HTERT RPE-1 (cell line): Measurements from ENCODE around the gene SLC9A3.

Source experiments
- in situ Hi-C: fragments of 300-500 bp; cut with MboI; formaldehyde crosslinking; loops from 4 replicates; pipeline ENCODE4 v1.14.3; 2020; ENCODE audit warnings: low sequenced_read_pairs

Gene SLC9A3

GRCh38 chr5:433836-434235 lies 90.4 kb downstream of the SLC9A3 start:
- in situ Hi-C loops: no loop called here

DNA sequence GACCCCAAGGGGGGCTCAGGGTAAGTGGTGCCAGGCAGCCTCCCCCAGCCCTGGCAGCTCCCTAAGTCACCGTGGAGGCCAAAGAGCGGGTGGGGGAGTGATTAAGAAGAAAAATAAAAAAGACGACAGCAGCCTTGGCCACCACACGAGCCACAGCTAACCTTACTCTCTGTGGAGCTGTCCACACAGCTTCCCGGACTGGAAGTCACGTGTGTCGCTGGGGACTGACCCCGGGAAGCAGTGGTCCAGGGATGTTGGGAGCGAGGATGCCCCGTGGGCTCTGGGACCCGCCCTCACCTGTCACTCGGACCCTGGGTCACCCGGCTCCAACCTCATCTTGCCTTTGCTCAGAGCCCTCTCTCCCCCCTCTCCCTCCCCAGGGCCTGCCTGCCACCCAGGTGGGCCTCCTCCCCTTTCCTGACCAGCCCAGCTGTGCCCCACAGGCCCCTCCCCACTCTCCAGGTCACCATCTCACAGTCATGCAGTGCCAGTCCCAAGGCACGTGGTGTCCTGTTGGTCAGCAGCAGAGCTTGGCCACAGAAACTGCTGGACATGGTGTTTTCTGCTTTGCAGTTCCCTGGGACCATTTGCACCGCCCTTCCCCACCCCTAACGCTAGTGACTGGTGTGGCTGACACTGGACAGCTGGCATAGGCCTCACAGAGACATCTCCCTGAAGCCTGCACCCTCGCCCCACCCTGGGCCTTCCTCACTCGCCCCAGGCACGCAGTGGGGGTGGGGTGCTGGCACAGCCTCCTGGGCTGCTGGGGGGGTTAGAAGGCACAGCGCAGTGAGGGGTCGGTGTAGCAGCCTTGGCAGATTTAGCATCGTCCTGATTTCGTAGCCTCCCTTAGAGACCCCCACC lies 91.1 kb downstream of the SLC9A3 start:
- in situ Hi-C loops: no loop called here

DNA sequence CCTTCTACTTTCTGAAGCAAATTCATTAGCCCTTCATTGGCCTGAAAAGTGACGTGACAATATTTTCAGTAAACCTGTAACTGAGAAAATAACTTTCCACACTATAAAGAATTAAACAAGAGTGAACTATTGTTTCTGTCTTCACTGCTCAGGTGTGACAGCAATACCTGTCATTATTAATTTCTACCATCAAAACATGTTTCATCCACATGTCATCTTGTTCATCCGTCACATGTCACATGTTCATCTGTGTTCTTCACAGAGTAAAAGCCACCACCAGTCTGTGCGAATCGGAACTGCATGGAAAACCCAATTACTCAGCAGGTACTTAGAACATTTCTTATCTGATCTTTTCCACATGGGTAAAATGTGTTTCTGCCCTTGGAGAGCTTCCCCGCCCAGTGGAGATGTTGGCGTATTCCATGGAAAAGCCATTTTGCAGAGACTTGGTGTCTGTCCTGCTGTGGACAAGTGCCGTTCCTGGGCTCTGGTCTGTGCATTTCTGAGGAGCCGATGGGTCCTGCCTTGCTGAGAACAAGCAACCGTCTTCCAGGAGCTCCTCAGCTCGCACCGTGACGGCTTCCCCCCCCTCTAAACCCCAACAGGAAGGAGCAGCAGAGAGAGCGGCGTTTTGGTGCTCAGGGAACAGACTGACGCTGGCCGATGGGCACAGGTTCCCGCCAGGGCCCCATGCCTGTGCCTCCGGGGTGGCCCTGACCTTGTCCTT lies 91.9 kb downstream of the SLC9A3 start:
- in situ Hi-C loops: no loop called here

- in situ Hi-C loops: no loop called here
Observed at GRCh38 chr5:431711-432050, 92.6 kb downstream of the SLC9A3 start.

DNA sequence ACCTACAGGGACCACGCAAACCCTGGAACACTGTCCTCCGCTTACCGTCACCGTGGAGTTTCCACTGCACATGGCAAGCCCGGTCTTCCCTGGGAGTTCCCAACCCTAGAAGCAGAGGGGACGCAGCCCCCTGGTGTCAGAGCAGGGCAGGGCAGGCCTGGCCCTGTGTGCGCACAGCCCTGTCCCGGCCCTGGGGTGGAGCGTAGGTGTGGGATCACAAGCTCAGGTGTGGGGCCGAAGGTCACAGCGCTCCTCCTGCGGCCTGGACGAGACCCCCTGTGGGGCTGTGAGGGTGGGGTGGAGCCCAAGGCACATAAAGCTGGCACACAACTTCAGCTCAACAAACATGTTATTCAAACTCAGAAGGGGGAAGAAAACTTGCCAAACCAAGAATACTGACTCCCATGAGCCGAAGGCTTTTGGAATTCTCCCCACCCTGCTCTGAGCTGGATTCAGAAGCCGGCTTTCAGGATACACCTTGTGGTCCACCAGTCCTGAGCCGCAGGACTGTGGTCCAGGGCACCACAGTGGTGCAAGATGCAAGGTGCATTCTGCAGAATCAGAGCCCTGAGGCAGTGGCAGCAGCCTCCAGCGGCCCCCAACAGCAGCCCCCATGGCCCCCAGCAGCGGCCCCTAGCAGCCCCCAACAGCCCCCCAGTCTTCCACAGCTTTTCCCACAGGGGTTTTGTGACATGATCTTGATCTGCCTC lies 93.1 kb downstream of the SLC9A3 start:
- in situ Hi-C loops: no loop called here

- in situ Hi-C loops: no loop called here
Observed at GRCh38 chr5:430214-430925, 93.9 kb downstream of the SLC9A3 start.

DNA sequence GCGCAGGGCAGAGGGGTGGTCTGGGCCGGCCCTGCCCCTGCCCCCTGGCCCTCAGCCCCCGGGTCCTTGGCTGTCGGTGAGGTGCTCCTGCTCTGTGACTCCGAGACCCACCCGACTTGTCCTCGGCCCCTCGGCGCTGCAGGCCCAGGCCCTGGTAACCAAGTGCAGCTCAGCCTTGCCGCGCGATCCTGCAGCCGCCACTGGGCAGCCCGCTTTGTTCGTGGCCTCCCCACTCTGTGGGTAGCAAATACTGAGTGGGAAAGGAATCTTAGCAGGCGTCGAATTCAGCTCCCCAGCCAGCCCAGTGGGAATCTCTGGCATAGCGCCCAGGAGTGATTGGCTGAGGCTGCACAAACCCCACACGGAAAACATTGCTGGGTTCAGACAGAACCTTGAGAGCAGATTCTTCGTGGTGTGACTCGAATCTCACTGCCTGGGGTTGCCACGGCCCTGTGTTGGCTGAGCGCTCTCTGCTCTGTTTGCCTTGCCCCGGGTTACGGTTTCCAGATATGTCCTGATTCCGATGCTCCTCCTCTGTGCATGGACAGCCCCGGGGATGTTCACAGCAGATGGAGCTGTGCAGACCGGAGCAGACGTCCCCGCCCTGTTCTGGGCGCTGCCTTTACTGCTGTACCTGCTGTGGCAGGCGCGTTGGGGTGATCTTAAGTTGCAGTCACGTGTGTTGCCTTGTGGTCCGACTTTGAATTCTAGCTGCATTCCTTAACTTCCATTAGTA lies 94.6 kb downstream of the SLC9A3 start:
- in situ Hi-C loops: no loop called here

DNA sequence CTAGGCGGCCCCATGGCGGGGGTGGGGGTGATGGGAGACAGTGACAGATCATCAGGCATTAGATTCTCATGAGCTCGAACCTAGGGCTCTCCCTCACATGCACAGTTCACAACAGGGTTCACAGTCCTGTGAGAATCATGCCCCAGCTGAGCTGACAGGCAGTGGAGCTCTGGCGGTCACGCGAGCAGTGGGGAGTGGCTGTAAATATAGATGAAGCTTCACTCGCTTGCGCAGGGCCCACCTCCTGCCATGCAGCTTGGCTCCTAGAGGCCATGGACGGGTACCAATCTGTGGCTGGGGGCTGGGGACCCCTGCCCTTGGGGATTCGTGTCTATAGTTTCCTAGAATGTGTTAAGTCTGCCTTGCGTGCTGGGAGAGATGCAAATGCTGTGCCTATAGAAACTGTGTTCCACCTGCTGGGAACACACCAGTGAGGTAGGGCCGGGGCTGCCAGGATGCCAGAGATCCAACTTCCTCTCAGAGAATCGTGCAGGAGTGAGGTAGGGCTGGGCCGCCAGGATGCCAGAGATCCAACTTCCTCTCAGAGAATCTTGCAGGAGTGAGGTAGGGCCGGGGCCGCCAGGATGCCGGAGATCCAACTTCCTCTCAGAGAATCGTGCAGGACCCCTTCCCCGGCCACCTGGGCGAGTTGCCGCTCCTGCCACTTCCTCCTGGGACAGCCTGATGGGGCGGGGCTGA lies 95.3 kb downstream of the SLC9A3 start:
- in situ Hi-C loops: no loop called here

DNA sequence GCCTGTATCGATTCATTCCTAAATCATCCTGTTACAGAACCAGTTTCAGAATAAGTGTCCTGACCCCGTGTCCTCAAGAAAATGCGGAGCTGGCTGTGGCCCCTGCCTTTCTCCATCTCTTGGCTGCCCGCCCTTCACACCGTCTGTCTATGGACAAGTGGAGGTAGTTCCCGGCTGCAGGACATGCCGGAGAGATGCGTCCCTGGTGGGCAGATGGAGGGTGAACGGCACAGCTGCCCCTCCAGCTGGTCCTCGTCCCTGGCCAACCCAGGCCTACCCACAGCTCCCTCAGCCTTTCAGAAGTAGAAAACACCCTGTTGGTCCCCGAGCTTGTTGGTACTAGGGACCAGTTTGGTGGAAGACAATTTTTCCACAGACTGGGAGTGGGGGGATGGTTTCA lies 96.0 kb downstream of the SLC9A3 start:
- in situ Hi-C loops: no loop called here

DNA sequence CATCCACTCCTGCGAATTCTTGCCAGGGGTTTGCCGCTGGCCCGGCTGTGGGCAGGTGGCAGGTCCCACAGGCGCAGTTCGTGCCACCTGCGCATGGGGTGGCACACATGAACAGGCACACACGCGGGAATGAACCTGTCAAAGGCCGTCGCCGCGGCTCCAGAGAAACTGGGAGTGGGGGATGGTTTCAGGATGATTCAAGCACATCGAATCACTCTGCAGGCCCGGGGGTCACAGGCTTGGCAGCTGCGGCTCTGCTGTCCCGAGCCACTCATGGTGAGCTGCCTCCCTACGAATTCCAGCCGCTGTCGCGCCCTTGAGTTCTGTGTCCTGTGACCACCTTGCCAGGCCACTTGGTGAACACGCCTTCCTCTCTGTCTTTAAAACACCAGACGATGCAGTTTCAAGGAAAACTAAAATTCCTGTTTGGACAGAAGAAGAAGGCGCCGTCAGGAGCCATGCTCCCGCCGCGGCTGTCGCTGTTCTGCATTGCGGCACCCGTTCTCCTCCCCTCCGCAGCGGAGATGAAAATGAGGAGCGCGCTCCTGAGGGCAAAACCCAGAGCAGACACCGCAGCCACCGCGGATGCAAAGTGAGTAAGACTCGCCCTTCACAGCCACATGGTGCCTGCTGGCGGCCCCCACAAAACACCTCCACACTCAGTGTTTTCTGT lies 96.7 kb downstream of the SLC9A3 start:
- in situ Hi-C loops: no loop called here

- in situ Hi-C loops: no loop called here
Observed at GRCh38 chr5:426392-426976, 97.8 kb downstream of the SLC9A3 start.

GRCh38 chr5:425714-426113 lies 98.5 kb downstream of the SLC9A3 start:
- in situ Hi-C loops: no loop called here

DNA sequence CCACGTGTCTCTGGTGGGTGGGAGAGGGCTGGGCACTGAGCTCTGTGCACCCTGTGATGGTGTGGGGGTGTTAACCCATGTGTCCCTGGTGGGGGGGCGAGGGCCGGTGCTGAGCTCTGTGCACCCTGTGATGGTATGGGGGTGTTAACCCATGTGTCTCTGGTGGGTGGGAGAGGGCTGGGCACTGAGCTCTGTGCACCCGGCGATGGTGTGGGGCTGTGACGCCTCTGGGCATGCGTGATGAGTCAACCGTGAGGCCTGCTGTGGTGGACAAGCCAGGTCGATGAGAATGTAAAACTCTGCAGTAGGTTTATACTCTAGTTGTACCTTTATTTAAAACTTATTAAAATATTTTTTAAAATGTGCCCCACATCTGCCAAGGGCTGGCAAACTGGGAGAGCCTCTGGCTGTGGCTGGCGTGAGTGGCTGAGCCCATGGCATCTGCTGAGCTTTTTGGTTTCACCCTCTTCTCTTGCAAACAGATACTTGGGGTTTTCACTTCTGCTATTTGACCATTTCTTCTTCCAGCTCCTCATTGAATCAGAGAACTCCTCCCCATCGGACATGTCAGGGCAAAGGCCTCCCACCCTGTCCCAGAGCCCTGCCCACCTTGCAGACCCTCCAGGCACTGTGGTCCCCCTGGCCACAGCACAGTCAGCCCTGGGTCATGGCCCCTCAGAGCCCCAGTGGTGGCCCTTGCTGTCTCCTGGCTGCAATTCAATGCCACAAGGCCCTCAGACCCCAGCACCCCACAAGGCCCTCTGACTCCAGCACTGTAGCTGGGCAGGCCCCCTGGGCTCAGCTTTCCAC lies 99.7 kb downstream of the SLC9A3 start:
- in situ Hi-C loops: no loop called here

DNA sequence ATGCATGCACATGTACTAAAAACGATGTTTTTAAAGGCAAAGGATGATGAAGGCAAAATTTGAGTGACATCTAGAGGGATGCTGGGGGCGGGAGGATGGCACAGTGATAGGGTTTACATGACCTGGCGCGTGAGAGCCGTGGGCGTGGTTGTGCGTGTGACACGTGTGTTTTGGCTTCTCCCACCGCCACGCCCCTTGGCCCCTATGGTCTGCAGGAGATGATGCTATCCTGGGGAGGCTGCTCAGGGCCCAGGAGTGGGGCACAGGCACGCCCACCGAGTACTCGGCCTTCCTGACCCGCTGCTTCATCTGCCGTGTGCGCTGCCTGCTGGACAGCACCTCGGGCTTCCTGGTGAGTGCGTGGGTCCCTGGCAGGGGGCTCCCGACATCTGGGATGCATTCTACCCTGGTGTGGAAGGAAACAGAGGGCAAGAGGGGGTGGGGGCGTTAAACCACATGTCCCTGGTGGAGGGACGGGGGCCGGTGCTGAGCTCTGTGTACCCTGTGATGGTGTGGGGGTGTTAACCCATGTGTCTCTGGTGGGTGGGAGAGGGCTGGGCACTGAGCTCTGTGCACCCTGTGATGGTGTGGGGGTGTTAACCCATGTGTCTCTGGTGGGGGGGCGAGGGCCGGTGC lies 100.5 kb downstream of the SLC9A3 start:
- in situ Hi-C loops: no loop called here

DNA sequence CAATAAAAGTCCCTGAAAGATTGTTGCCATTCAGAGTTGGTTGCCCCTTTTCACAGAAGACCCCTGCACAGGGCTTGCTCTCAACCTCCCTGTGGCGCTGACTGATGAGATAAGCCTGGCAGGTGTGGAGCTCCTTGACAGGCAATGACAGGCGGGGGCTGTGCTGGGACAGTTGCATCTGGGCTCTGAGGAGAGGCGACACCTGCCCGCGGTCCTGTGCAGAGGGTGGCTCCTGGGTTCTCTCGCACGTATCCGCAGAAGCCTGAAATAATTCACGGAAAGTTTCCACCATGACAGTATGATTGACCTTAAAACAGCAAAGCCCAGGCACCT lies 101.0 kb downstream of the SLC9A3 start:
- in situ Hi-C loops: no loop called here

DNA sequence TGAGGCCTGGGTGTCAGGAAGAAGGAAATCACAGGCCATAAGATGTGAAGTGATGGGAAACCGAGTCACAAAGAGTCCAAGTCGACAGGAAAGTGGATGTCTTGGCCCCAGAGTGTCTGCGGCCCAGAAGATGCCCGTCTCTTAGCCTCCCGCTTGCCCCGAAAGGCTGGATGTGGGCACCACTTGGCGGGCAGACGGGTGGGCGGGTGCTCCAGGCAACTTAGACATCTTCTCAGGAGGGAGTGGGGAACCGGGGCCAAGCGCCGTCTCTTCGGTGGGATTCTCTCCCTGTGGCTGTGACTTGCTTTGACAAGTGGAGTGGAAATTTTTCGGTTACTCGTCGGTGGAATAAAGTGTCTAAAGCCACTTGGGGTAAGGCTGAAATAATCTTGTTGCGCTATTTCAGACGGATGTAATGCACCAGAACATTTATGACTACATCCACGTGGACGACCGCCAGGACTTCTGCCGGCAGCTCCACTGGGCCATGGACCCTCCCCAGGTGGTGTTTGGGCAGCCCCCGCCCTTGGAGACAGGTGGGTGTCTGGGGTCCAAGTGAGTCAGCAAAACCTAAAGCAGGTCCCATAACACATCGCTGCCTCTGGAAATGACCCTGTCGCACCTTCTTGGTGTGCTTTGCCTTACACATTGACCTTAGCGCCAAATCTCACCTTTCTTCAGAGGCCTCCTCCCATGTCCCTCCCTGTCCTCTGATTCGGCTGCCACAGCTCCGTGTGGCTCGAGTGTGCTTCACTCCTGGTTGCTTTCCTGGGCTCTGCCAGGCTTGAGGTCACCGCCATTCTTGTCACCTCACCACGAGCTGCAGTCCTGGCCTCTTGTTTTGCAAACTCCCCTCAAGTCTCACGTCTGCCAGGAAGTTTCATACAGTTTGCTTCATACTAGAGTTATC lies 101.7 kb downstream of the SLC9A3 start:
- in situ Hi-C loops: no loop called here

GRCh38 chr5:421901-422300 lies 102.3 kb downstream of the SLC9A3 start:
- in situ Hi-C loops: no loop called here
